ENCODE measurements around the gene METAP2. TPM values are rescaled to one million over a fixed set of nuclear protein-coding genes. Genes with fewer than 3 reads are reported as not detected.

Gene METAP2
- total RNA-seq, 2 donors from 2014 or later, result 49.5 to 53.8 TPM

GRCh38 chr12:95549392-95550084 is 75.6 kb downstream of the METAP2 start:
- TF ChIP-seq CTCF (IDR thresholded peaks at IDR 0.05), result no peak
- H3K27me3 ChIP-seq, result peaks cover 17% of the 10 kb centered on the region
- DNase-seq, result no peak
- no peaks in the 10 kb centered on the region for H3K4me1 ChIP-seq
- no peak overlapping the region for H3K9ac ChIP-seq (ENCODE audit: low read depth in 2 of 2, low read length in 2 of 2)
- no peak overlapping the region for H3K27ac ChIP-seq
- H3K36me3 ChIP-seq, result no peaks in the 10 kb centered on the region
- no peak overlapping the region for H3K4me3 ChIP-seq
- no peaks in the 10 kb centered on the region for H3K9me3 ChIP-seq
- intact Hi-C loops (cut with DNase I), result no loop called here

- H3K27ac ChIP-seq, result no peak within 1 kb of the TSS
- intact Hi-C loops (cut with DNase I), result no loop called here
These were observed 77.4 kb downstream of the METAP2 start, which contains the start of gene USP44 for GRCh38 chr12:95551305-95551704. TSS of gene USP44 (minus strand) at chr12:95551476. CDS start at chr12:95534256, 17,220 bp downstream.

GRCh38 chr12:95551913-95552516 is 78.1 kb downstream of the METAP2 start:
- Histone ChIP-seq H3K36me3 (no peaks in the 10 kb centered on the region), H3K4me3 (no peak overlapping the region), H3K9ac (ENCODE audit: low read depth in 2 of 2, low read length in 2 of 2) (no peak overlapping the region), H3K4me1 (no peaks in the 10 kb centered on the region), H3K9me3 (no peaks in the 10 kb centered on the region), H3K27ac (no peak overlapping the region), H3K27me3 (peaks cover 17% of the 10 kb centered on the region)
- TF ChIP-seq CTCF (IDR thresholded peaks at IDR 0.05), result no peak
- intact Hi-C loops (cut with DNase I), result no loop called here
- no peak for DNase-seq

More at GRCh38 chr12:95551305-95551704, 77.4 kb downstream of the METAP2 start, which contains the start of gene USP44:
- Histone ChIP-seq H3K9ac (ENCODE audit: low read depth in 2 of 2, low read length in 2 of 2) (no peak within 1 kb of the TSS), H3K36me3 (no peaks in the 10 kb centered on the region), H3K4me1 (no peaks in the 10 kb centered on the region), H3K4me3 (no peak within 1 kb of the TSS), H3K9me3 (no peaks in the 10 kb centered on the region), H3K27me3 (peaks cover 17% of the 10 kb centered on the region)
- no peak for DNase-seq
- no peak for TF ChIP-seq CTCF (IDR thresholded peaks at IDR 0.05)

GRCh38 chr12:95553197-95553943 is 79.4 kb downstream of the METAP2 start:
- Histone ChIP-seq H3K36me3 (no peaks in the 10 kb centered on the region), H3K9ac (ENCODE audit: low read depth in 2 of 2, low read length in 2 of 2) (no peak overlapping the region), H3K4me1 (no peaks in the 10 kb centered on the region), H3K9me3 (no peaks in the 10 kb centered on the region), H3K4me3 (no peak overlapping the region), H3K27me3 (peaks cover 8% of the 10 kb centered on the region), H3K27ac (no peak overlapping the region)
- intact Hi-C loops (cut with DNase I), result no loop called here
- DNase-seq, result no peak
- no peak for TF ChIP-seq CTCF (IDR thresholded peaks at IDR 0.05)

- Histone ChIP-seq H3K9me3 (no peaks in the 10 kb centered on the region), H3K27me3 (no peaks in the 10 kb centered on the region), H3K9ac (ENCODE audit: low read depth in 2 of 2, low read length in 2 of 2) (no peak overlapping the region), H3K36me3 (no peaks in the 10 kb centered on the region), H3K27ac (no peak overlapping the region), H3K4me1 (no peaks in the 10 kb centered on the region), H3K4me3 (no peak overlapping the region)
- intact Hi-C loops (cut with DNase I), result no loop called here
- DNase-seq, result no peak
- no peak for TF ChIP-seq CTCF (IDR thresholded peaks at IDR 0.05)
These were observed 80.7 kb downstream of the METAP2 start for GRCh38 chr12:95554532-95555071.

All from colonic mucosa (tissue), 4 donors.